ENCODE results near the gene FAXDC2.

FAXDC2 gene

DNA sequence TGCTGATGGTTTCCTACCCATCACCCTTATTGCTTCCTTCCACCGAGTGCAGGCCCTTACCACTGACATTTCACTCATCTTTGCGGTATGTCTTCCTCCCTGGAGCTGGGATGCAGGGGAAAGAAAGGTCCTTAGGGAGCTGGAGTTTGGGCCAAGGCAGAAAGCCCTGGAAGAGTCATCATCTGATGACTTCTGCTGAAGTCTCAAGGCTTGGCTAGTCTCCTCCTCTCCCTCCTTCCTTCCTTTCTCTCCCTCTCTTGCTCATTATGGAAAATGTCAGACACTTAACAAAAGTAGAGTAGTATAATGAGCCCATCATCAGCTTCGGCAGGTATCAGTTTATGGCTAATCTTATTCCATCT is 55.2 kb downstream of the FAXDC2 start:
- DNase-seq (ENCODE audit: low spot score): no peak

GRCh38 chr5:154794525-154795234 is 55.7 kb downstream of the FAXDC2 start:
- no peak for DNase-seq (ENCODE audit: low spot score)

DNA sequence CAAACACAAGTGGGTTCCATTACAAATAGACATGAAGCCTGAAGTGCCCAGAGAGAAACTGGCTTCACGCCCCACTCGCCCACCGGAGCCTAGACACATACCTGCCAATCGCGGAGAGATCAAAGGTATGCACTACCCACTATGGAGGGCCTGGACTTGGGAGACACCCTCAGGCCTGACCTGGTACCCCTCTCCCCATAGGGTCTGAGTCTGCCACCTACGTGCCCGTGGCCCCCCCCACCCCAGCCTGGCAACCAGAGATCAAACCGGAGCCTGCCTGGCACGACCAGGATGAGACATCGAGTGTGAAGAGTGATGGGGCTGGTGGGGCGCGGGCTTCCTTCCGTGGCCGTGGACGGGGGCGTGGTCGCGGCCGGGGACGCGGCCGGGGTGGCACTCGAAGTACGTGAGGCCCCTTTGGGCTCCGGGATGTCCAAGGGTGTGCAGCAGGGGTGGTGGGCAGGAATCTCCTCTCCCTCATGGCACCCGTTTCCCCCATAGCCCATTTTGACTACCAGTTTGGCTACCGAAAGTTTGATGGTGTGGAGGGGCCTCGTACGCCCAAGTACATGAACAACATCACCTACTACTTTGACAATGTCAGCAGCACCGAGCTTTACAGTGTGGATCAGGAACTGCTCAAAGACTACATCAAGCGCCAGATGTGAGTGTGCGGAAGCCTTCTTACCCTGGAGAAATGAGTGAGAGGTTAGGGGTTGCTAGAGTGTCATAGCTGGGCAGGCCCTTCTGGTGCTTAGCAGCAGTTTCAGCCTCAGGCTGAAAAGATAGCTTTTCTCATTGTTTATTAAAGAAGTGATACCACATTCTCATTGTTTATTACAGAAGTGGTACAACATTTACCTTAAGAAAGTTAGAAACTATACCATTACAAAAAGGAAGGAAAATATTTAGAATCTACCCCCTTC is 56.5 kb downstream of the FAXDC2 start:
- DNase-seq (ENCODE audit: low spot score): no peak

DNA sequence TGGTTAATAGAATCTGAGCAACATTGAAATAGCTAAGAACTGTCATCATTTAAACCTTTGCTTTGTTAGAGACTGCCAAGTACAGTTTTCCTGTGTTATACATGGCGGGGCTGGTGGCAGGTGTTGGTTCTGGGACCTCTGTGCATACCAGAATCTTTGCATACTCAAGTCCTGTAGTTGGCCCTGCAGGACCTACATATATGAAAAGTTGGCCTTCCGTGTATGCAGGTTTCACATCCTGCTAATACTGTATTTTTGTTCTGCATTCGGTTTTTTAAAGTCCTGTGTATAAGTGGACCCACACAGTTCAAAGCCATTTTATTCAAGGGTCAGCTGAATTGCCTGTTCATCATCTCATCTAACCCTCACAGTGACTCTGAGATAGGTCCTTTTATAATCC is 58.9 kb downstream of the FAXDC2 start:
- DNase-seq (ENCODE audit: low spot score): no peak

- DNase-seq (ENCODE audit: low spot score): no peak
Measured at GRCh38 chr5:154788212-154788611, 62.2 kb downstream of the FAXDC2 start.

DNA sequence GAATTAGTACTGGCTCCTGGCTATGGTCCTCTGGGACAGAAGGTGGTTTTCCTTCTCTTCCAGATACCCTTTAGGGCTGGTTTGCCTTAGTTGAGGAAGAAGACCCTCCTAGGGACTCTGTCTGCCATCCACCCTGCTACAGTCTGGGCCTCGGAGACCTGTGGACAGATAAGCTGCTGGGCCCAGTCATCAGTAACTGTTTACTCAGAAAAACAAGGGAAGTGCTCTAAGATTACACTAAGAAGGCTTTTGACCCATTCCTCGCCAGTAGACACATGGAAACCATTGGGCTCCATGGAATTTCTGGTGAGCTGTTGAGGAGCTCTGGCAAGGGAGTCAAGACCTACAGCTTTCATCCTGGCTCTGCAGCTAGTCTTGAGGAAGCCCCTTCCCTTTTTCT is 64.0 kb downstream of the FAXDC2 start:
- DNase-seq (ENCODE audit: low spot score): no peak

DNA sequence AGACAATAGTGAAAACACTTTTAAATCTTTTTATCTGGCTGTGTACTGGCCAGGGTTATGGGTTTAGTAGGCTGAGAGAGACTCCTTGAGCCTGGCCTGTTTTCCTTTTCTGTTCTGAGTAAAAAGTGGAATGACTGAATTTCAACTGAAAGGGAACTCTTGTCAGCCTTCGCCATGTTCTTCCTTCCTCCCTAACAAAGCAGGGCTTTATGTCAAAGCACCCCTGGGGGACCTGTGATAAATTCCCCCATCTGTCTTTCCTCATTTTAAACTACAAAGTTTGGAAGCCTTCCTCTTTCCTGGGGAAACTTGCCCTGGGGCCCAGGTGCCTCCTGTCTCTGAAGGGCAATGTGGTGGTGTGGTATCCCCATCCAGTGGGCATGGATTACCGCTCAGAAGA is 65.5 kb downstream of the FAXDC2 start:
- no peak for DNase-seq (ENCODE audit: low spot score)

GRCh38 chr5:154783774-154784460 is 66.5 kb downstream of the FAXDC2 start:
- DNase-seq (ENCODE audit: low spot score): peak; percentile 50

DNA sequence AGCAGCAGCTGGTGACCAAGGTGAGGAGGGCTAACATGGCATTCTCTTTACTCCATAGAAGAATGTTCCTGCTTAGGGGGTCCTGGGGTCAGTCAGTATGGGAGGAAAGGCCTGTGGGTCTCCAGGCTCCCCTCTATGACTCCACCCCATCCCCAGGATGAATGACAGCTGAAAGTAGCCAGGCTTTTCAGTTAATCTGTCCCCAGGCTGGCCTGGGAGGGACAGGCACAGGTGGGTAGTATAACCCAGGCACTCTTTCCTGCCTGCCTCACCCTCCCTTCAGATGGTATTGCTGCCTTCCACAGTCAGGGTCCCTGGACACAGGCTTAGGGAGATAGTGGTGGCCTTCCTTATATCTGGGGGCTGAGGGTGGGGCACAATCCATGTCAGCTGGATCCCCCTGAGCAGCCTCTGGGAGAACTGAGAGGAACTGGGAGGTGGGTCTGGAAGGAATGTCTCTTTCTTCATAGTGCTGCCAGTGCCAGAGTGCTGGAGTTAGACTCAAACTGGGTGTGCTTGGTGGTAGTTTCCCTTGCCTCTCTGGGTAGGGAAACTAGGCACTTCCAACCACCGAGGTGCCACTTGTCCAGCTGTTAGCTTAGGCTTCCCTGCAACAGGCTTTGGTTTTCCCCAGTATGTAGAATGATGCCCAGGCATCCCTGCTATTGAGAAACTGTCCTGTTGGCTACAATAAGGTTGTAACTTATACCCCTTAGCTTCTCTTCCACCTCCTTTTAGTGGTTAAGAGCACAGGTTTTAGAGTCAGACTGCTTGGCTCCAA is 67.4 kb downstream of the FAXDC2 start:
- DNase-seq (ENCODE audit: low spot score): no peak

DNA sequence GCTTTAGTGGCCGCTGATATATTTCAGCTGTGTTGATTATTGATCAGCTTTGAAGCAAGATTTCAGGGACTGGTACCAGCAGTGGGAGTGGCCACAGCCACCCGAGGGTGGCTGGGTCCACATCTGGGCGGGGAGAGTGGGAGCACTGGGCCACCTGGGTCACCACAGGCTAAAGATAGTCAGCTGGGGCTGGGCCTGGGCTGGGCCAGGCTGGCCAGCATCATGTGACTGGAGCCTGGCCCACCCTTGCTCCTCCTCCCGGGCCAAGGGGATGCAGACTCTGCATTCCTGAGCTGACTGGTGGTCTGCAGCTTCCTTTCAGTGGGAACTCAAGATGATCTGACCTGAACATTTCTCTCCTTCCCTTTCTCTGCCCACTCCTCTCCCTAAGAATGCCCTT is 68.1 kb downstream of the FAXDC2 start:
- no peak for DNase-seq (ENCODE audit: low spot score)

DNA sequence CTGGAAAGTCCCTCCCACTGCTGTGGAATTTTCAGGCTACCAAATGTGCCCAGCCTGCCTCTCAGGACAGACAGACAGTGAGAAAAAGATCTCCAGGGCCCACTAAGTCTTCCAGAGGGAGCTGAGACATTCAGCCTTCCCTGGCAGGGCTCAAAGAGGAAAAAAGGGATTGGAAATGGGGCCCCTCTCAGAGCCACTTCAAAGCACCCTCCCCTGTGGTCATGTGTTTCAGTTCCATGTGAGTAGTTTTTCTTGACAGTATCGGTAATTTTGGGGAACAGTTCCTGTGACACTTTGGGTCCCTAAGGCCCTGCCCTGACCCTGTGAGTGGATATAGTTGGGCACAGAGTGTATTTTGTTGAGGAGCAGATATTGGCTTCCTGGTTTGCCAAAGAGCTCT is 70.3 kb downstream of the FAXDC2 start:
- no peak for DNase-seq (ENCODE audit: low spot score)

GRCh38 chr5:154779105-154779504 is 71.3 kb downstream of the FAXDC2 start:
- DNase-seq (ENCODE audit: low spot score): peak; percentile 78

DNA sequence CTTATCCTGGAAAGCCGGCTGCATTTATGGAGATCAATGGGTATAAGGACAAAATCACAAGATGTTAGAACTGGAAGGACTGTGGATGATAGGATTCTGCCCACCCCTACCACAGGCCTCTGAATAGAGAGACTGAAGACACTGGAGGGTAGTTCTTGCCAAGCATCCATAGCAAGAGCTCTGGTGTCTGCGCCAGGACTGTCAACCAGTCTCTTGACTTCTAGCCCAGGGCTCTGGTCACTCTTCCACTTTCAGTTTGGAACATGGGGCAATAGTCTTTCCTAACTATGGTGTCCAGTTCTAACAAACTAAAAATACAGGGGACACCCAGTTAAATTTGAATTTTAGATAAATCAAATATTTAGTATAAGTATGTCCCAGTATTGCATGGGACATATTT is 71.9 kb downstream of the FAXDC2 start:
- DNase-seq (ENCODE audit: low spot score): no peak

GRCh38 chr5:154776167-154776566 is 74.2 kb downstream of the FAXDC2 start:
- no peak for DNase-seq (ENCODE audit: low spot score)

- no peak for DNase-seq (ENCODE audit: low spot score)
Measured at GRCh38 chr5:154773326-154773725, 77.1 kb downstream of the FAXDC2 start.

DNA sequence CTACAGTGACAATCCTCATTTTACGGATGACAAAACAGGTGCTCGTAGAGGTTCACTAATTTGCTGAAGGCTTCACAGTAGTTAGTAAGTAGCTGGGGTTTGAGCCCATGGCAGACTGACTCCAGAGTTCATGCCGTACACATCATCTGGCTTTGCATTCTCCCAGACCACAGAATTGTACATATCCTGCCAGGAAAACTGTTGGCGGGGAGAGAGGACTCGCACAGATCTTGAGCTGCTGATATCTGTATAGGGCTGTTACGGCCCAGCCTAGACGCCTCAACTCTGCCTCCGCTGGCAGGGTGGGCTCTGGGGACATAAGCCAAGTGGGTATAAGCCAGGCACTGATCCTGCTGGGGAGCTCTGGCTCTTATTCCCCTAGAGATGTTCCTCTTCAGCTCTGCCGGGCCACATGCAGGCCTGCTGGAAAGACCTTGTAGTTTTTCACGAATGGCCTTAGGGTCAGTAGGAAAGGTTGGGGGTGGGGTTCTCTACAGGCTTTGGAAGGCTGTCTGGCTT is 79.0 kb downstream of the FAXDC2 start:
- DNase-seq (ENCODE audit: low spot score): peak; percentile 88

DNA sequence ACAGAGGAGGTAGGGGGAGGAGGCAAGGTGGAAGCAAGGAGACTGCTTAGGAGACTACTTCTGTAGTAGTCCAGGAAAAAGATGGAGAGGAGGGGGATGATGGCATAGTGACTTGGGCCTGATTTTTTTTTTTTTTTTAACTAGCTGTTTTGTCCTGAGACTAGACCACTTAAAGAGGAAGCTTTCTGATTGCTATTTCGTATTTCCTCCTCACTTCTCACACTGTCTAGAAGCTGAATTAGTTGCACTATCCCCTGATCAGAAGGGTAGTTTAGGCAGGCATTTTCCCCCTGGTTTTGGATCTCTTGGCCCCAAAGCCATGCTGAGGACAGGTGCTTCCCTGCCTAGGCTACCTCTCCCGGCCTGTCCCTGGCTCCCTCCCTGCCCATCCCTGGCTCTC is 80.3 kb downstream of the FAXDC2 start:
- no peak for DNase-seq (ENCODE audit: low spot score)
